Caco-2 (cell line): Measurements from ENCODE around the gene MED26. TPM values are rescaled to one million over a fixed set of nuclear protein-coding genes. Genes with fewer than 3 reads are reported as not detected.

ENCODE experiments used
- BruUV-seq: library from RNA; stranded (reverse); fragments of 400-500 nt; replicated peaks from 2 replicates; lab custom pipeline; 2021; lab: Mats Ljungman, UMichigan
- CTCF ChIA-PET: fragments of 300-600 bp; sonication (Branson Sonifier 250); formaldehyde crosslinking; loops from one replicate; lab custom pipeline; 2022; ENCODE audit warnings: antibody characterized with exemption; lab: Charles Lee
- POLR2A ChIA-PET: fragments of 300-600 bp; sonication (Branson Sonifier 250); formaldehyde crosslinking; loops from one replicate; lab custom pipeline; 2022; ENCODE audit warnings: antibody characterized with exemption; lab: Charles Lee
- DNase-seq, 2 experiments: peaks; one replicate each; pipeline versions ENCODE4 v3.0.0 to v3.0.0-alpha.2; 2020 to 2022
- H3K27me3 ChIP-seq: replicated peaks from 2 replicates; pipeline ENCODE4 v1.6.0; 2011; ENCODE audit warnings: low read length; ENCODE audit not compliant: control insufficient read depth, insufficient read depth
- H3K36me3 ChIP-seq: 2 replicates; pipeline ENCODE4 v1.5.1; 2011; ENCODE audit warnings: low read length; ENCODE audit not compliant: control insufficient read depth, insufficient read depth
- H3K4me1 ChIP-seq: fragments of 250-450 bp; sonication (Bioruptor Pico); 2 replicates; pipeline ENCODE4 v1.5.1; 2020; ENCODE audit warnings: mild to moderate bottlenecking
- H3K4me3 ChIP-seq: 2 replicates; pipeline ENCODE4 v1.5.1; 2011; ENCODE audit warnings: low read depth, mild to moderate bottlenecking, control low read depth, low read length
- H3K9me3 ChIP-seq: fragments of 250-450 bp; sonication (Bioruptor Pico); 2 replicates; pipeline ENCODE4 v1.5.1; 2020; ENCODE audit warnings: mild to moderate bottlenecking, moderate library complexity
- H3K27ac Mint-ChIP-seq: one replicate; pipeline ENCODE4 v1.8.0; 2022; ENCODE audit warnings: mixed read lengths; ENCODE audit not compliant: unreplicated experiment
- H3K27me3 Mint-ChIP-seq: one replicate; pipeline ENCODE4 v1.8.0; 2022; ENCODE audit warnings: mixed read lengths; ENCODE audit not compliant: insufficient read depth, unreplicated experiment
- H3K36me3 Mint-ChIP-seq: one replicate; pipeline ENCODE4 v1.8.0; 2022; ENCODE audit warnings: mild to moderate bottlenecking, mixed read lengths; ENCODE audit not compliant: insufficient read depth, unreplicated experiment
- H3K4me1 Mint-ChIP-seq: one replicate; pipeline ENCODE4 v1.8.0; 2022; ENCODE audit warnings: low read depth, mixed read lengths; ENCODE audit not compliant: unreplicated experiment
- H3K4me3 Mint-ChIP-seq: one replicate; pipeline ENCODE4 v1.8.0; 2022; ENCODE audit warnings: mild to moderate bottlenecking, moderate library complexity, mixed read lengths; ENCODE audit not compliant: unreplicated experiment
- H3K9me3 Mint-ChIP-seq: one replicate; pipeline ENCODE4 v1.8.0; 2022; ENCODE audit warnings: mixed read lengths; ENCODE audit not compliant: unreplicated experiment
- CTCF ChIP-seq, 2 experiments: fragments of 200-600 bp in 1 of 2; IDR thresholded peaks; 1 replicate in 1 of 2; 2 replicates in 1 of 2; pipeline versions ENCODE4 v1.5.1 to v1.8.0; 2011 to 2022; ENCODE audit warnings: antibody characterized with exemption in 1 of 2, control low read depth in 1 of 2, inconsistent platforms in 1 of 2, low read depth in 1 of 2, low read length in 1 of 2, mild to moderate bottlenecking in 1 of 2, moderate library complexity in 1 of 2; ENCODE audit not compliant: insufficient read depth in 1 of 2, severe bottlenecking in 1 of 2, unreplicated experiment in 1 of 2
- intact Hi-C: fragments of 100-400 bp; cut with micrococcal nuclease; formaldehyde crosslinking; loops from one replicate; pipeline ENCODE4 v1.10.0; 2022; ENCODE audit not compliant: unreplicated experiment
- total RNA-seq: library from RNA; stranded (reverse); gene quantifications from 2 replicates; pipeline ENCODE4 v1.2.3, GENCODE V29; 2022

MED26 gene
- total RNA-seq, 1 experiment from 2014 or later: 11.4 TPM

GRCh38 chr19:16535381-16535780 lies 92.6 kb downstream of the MED26 start:
- POLR2A ChIA-PET: no interaction called here

GRCh38 chr19:16532440-16533234 lies 95.4 kb downstream of the MED26 start:
- H3K36me3 ChIP-seq: peaks cover 2% of the 10 kb centered on the region; the same call in 1 of the 2 replicates
- no peaks in the 10 kb centered on the region for H3K9me3 Mint-ChIP-seq
- CTCF ChIA-PET: no interaction called here
- no peaks in the 10 kb centered on the region for H3K4me1 Mint-ChIP-seq
- H3K27me3 ChIP-seq: no peaks in the 10 kb centered on the region
- no peak overlapping the region for H3K4me3 ChIP-seq
- H3K4me1 ChIP-seq: no peaks in the 10 kb centered on the region
- TF ChIP-seq CTCF (IDR thresholded peaks at IDR 0.05; ENCODE audit: insufficient read depth in 1 of 2, low read depth in 1 of 2, low read length in 1 of 2, severe bottlenecking in 1 of 2, unreplicated experiment in 1 of 2): no peak
- DNase-seq: no peak
- H3K4me3 Mint-ChIP-seq: no peak overlapping the region
- intact Hi-C loops: no loop called here
- POLR2A ChIA-PET: no interaction called here
- peaks cover 94% of the 10 kb centered on the region for H3K36me3 Mint-ChIP-seq
- H3K27me3 Mint-ChIP-seq: no peaks in the 10 kb centered on the region
- BruUV-seq: no TSS peak
- H3K9me3 ChIP-seq: no peaks in the 10 kb centered on the region
- H3K27ac Mint-ChIP-seq: no peak overlapping the region

More at GRCh38 chr19:16535381-16535780, 92.6 kb downstream of the MED26 start:
- TF ChIP-seq CTCF (IDR thresholded peaks at IDR 0.05; ENCODE audit: insufficient read depth in 1 of 2, low read depth in 1 of 2, low read length in 1 of 2, severe bottlenecking in 1 of 2, unreplicated experiment in 1 of 2): no peak
- Mint-ChIP-seq H3K4me3 (no peak overlapping the region), H3K36me3 (peaks cover 94% of the 10 kb centered on the region), H3K9me3 (no peaks in the 10 kb centered on the region), H3K27me3 (no peaks in the 10 kb centered on the region), H3K27ac (no peak overlapping the region), H3K4me1 (no peaks in the 10 kb centered on the region)
- BruUV-seq: no TSS peak
- CTCF ChIA-PET: no interaction called here
- Histone ChIP-seq H3K27me3 (no peaks in the 10 kb centered on the region), H3K9me3 (no peaks in the 10 kb centered on the region), H3K36me3 (peaks cover 4% of the 10 kb centered on the region), H3K4me3 (no peak overlapping the region), H3K4me1 (no peaks in the 10 kb centered on the region)
- intact Hi-C loops: no loop called here
- DNase-seq: no peak

- ChIA-PET POLR2A (no interaction called here), CTCF (no interaction called here)
- Mint-ChIP-seq H3K9me3 (no peaks in the 10 kb centered on the region), H3K4me3 (no peak overlapping the region), H3K27ac (no peak overlapping the region), H3K27me3 (no peaks in the 10 kb centered on the region), H3K4me1 (no peaks in the 10 kb centered on the region), H3K36me3 (peaks cover 94% of the 10 kb centered on the region)
- intact Hi-C loops: no loop called here
- BruUV-seq: no TSS peak
- H3K4me1 ChIP-seq: no peaks in the 10 kb centered on the region
- H3K36me3 ChIP-seq: peaks cover 6% of the 10 kb centered on the region
- no peak for TF ChIP-seq CTCF (IDR thresholded peaks at IDR 0.05; ENCODE audit: insufficient read depth in 1 of 2, low read depth in 1 of 2, low read length in 1 of 2, severe bottlenecking in 1 of 2, unreplicated experiment in 1 of 2)
- H3K27me3 ChIP-seq: no peaks in the 10 kb centered on the region
- H3K9me3 ChIP-seq: no peaks in the 10 kb centered on the region
- DNase-seq: no peak
- H3K4me3 ChIP-seq: no peak overlapping the region
These were observed 96.7 kb downstream of the MED26 start for GRCh38 chr19:16531380-16531669.
